HAP-1 (cell line): ENCODE results near the gene CKLF.

Experiments
- DNase-seq, 2 experiments: peaks; one replicate each; pipeline ENCODE4 v3.0.0-alpha.2; 2016 to 2020; ENCODE audit warnings: low spot score in 2 of 2
- H3K27me3 ChIP-seq: fragments of 250-450 bp; sonication (Bioruptor Pico); 2 replicates; pipeline ENCODE4 v1.5.1; 2020; ENCODE audit warnings: low read depth, mild to moderate bottlenecking, moderate library complexity
- H3K36me3 ChIP-seq: fragments of 250-450 bp; sonication (Bioruptor Pico); replicated peaks from 2 replicates; pipeline ENCODE4 v1.5.1; 2020; ENCODE audit warnings: mild to moderate bottlenecking
- H3K4me1 ChIP-seq: fragments of 250-450 bp; sonication (Bioruptor Pico); 2 replicates; pipeline ENCODE4 v1.5.1; 2020; ENCODE audit warnings: mild to moderate bottlenecking
- H3K4me3 ChIP-seq: fragments of 250-450 bp; sonication (Bioruptor Pico); 2 replicates; pipeline ENCODE4 v1.5.1; 2020; ENCODE audit warnings: mild to moderate bottlenecking, moderate library complexity
- H3K9me3 ChIP-seq: fragments of 250-450 bp; sonication (Bioruptor Pico); 2 replicates; pipeline ENCODE4 v1.5.1; 2020; ENCODE audit warnings: mild to moderate bottlenecking, moderate library complexity
- in situ Hi-C: fragments of 300-500 bp; cut with MboI; formaldehyde crosslinking; loops from 3 replicates; pipeline ENCODE4 v1.14.3; 2020; ENCODE audit warnings: low sequenced_read_pairs, inconsistent platforms, mixed read lengths

Gene CKLF

DNA sequence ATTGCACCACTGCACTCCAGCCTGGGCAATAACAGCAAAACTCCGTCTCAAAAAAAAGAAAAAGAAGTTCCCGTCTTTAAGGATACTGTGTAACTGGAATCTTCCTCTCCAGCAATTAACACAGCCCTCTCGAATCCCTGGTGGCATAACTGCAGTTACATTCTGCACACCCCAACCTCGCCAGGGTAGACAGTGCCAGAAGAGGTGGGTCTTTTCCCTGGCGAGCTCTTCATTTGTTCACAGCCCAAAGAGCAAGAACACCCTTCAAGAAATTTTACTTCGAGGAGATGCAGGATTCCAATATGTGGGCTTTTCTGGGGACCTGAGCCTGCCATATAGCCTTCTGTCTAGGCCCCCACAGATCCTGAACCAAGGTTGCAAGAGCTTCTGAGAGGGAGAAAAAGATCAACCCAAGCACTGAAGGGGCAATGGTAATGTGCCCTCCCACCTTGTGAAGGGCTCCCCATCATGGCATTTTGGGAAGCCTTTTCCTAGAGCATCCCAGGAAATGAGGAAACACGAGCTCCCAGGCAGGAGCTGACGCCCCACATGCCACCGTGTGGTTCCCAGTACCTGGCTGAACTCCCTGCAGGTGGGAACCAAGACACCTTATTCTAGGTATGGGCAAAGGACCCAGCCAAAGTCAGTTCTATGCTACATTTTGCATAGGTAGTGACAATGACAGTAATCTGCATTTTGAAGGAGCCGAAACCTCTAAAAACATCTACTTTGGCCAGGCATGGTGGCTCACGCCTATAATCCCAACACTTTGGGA lies 29.4 kb upstream of the CKLF start:
- no peaks in the 10 kb centered on the region for H3K36me3 ChIP-seq
- H3K9me3 ChIP-seq, result no peaks in the 10 kb centered on the region
- no peaks in the 10 kb centered on the region for H3K4me1 ChIP-seq
- no peak for DNase-seq
- in situ Hi-C loops, result no loop called here
- H3K27me3 ChIP-seq, result no peaks in the 10 kb centered on the region
- no peak overlapping the region for H3K4me3 ChIP-seq

DNA sequence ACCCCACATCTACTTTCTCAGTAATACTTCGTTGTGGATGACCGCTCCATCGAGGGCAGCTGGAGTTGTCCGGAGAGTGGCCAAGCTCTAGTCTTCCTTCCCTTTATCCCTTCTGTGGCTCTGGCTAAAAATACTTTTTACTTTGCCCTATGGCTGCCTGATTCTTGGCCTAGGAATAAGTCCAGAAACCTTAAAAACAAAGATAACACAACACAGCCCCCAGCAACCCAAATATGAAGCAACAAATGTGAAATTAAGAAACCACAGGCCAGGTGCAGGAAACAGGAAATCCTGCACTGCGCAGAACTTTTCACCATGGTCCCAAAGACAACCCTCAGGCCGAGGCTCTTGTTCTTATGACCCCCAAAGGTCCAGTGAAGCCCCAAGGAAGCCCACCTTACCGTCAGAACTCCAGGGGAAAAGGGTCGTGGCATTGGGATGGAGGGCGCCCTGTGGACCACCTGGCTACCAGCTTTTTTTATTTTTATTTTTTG lies 28.5 kb upstream of the CKLF start:
- Histone ChIP-seq H3K9me3 (no peaks in the 10 kb centered on the region), H3K4me3 (no peak overlapping the region), H3K27me3 (no peaks in the 10 kb centered on the region), H3K36me3 (peaks cover 3% of the 10 kb centered on the region; the same call in 1 of the 2 replicates), H3K4me1 (no peaks in the 10 kb centered on the region)
- no peak for DNase-seq
- in situ Hi-C loops, result no loop called here

DNA sequence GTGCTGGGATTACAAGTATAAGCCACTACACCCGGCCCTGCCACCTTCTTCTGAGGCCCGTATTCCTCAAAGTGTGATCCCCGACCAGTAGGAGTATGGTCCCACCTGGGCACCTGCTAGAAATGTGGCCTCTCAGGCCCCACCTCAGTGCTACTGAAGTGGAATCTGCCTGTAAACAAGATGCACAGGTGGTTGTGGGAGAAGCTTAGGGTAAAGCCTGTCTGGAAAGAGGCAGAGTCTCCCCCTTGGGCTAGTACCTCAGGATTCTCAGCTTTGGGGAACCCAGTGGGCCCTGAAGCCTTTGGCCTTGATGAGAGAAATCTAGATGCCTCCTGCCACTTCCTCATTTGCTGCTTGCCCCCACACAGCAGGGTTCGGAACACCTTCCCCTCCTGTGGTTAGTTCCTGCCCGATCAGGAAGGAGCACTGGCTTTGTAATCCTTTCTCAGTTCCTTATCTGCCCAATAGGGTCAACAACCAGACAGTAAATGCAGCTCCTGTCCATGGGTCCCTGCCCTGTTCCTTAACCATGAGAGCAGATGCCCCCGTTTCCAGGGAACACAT lies 27.7 kb upstream of the CKLF start:
- no peak for DNase-seq
- no peaks in the 10 kb centered on the region for H3K4me1 ChIP-seq

DNA sequence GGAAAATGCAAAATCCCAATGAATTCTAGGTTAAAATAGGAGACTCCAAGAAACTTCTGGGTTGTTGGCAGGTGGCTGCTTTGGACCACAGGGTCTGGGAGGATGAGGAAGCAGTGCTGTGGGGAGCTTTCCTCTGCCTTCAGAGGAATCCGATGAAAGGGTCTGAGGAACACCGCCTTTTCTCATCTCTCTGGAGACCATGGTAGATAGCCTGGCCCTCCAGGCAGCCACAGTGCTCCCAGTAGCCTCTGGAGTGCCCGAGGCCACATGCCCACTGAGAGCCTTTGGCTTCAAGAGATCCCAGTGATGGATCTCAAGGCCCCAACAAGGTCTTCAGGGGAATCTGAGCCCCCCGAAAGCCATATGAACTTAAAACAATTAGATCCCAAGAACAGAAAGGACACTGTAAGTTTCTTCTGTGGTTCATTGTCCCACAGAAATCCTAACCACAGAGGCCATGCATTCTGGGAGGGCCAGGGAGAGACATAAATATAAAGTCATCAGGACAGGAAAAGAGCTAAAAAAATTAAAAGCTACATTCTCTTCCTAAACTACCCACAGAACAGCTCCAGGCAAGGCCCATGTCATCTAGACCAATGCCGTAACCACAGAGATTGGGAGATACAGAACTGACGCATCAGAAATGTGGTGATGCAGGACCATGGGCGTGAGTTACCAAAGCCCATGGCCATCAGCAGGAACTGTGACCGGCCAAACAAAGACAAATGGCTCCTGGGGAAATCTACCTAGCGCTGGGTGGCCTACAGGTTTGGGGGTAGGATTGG lies 26.8 kb upstream of the CKLF start:
- Histone ChIP-seq H3K4me3 (no peak overlapping the region), H3K27me3 (no peaks in the 10 kb centered on the region), H3K4me1 (no peaks in the 10 kb centered on the region), H3K9me3 (no peaks in the 10 kb centered on the region), H3K36me3 (peaks cover 3% of the 10 kb centered on the region; the same call in 1 of the 2 replicates)
- in situ Hi-C loops, result no loop called here
- no peak for DNase-seq

More for the DNA sequence above, 27.7 kb upstream of the CKLF start:
- H3K36me3 ChIP-seq, result peaks cover 3% of the 10 kb centered on the region; the same call in 1 of the 2 replicates
- no peaks in the 10 kb centered on the region for H3K9me3 ChIP-seq
- H3K4me3 ChIP-seq, result no peak overlapping the region
- no peaks in the 10 kb centered on the region for H3K27me3 ChIP-seq
- in situ Hi-C loops, result no loop called here

DNA sequence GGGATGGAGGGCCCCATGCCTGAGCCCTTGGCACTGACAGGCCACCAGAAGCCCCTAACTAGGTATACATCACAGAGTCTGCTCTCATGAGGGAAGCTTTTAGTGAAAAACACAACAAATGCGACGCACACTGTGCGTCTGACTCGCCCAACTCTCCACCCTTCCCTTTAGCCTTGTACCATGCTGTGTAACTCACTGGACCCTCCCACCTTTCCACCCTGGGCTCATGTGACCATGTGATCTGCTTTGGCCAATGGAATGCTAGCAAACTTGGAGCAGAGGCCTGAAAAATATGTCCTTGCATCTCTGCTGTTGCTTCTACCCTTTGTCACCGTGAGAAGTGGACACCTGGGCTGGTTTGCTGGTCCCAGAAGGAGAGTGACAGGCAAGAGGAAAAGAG lies 24.1 kb upstream of the CKLF start:
- Histone ChIP-seq H3K4me1 (no peaks in the 10 kb centered on the region), H3K27me3 (no peaks in the 10 kb centered on the region), H3K4me3 (no peak overlapping the region), H3K9me3 (no peaks in the 10 kb centered on the region), H3K36me3 (peaks cover 3% of the 10 kb centered on the region; the same call in 1 of the 2 replicates)
- in situ Hi-C loops, result no loop called here
- no peak for DNase-seq

GRCh38 chr16:66529475-66529874 lies 22.9 kb upstream of the CKLF start:
- in situ Hi-C loops, result no loop called here
- no peak overlapping the region for H3K4me3 ChIP-seq
- H3K36me3 ChIP-seq, result peaks cover 3% of the 10 kb centered on the region; the same call in 1 of the 2 replicates
- H3K27me3 ChIP-seq, result no peaks in the 10 kb centered on the region
- DNase-seq, result no peak
- no peaks in the 10 kb centered on the region for H3K9me3 ChIP-seq
- no peaks in the 10 kb centered on the region for H3K4me1 ChIP-seq

DNA sequence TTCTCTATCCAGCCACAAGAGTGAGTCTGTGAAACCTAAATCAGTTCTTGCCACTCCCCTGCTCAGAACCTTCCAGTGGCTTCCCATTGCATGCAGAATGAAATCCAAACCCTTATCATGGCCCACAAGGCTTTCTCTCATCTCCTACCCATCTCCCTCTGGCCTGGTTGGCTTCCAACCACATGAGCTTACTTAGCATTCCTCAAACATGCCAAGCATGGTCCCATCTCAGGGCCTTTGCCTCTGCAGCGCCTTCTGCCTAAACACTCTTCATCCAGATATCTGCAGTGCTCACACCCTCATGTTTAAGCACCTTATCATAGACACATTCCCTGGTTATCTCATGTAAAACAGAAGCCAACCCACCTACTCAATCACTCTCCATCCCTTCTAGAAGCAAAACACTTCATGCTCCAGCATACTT lies 18.0 kb upstream of the CKLF start:
- H3K4me1 ChIP-seq, result no peaks in the 10 kb centered on the region
- in situ Hi-C loops, result no loop called here
- no peak overlapping the region for H3K4me3 ChIP-seq
- no peaks in the 10 kb centered on the region for H3K36me3 ChIP-seq
- no peaks in the 10 kb centered on the region for H3K27me3 ChIP-seq
- no peak for DNase-seq
- no peaks in the 10 kb centered on the region for H3K9me3 ChIP-seq

DNA sequence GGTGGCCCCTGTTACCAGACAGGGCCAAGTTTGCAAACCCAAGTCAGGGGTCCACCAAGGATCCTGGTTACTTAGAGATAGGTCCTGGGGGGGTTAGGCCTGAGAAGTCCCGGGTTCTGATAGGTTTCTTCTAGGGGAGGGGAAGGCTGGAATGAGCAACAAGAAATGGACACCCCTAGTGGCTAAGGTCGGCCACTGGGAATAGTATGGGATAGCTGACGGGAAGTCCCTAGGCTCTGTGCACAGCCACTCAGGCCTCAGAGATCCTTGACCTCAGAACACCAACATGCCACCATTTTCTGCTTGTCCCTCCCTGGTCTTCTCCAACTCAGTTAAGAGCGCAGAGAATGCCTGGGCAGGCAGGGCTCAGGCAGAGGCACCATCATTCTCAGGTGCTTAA lies 15.9 kb upstream of the CKLF start:
- no peak for DNase-seq
- Histone ChIP-seq H3K9me3 (no peaks in the 10 kb centered on the region), H3K27me3 (no peaks in the 10 kb centered on the region), H3K4me3 (no peak overlapping the region), H3K4me1 (peaks cover 2% of the 10 kb centered on the region), H3K36me3 (no peaks in the 10 kb centered on the region)
- in situ Hi-C loops, result no loop called here

DNA sequence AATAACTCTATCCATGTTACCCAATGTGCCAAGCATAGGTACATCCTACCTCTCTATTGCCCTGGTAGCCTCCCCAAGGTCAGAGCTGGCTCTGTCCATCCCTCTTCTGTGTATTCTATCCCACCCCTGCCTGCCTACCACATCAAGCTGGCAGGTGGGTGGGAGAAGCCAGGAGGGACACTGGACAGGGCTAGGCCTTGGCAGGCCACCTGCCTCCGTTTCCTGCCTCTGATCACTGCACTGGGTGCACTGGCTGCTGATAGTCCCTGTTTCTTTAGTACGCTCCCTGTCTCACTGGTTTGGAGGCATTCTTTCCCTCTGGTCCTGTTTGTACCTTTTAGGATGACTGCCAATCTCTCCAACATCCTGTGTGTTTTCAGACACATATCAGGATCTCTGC lies 15.1 kb upstream of the CKLF start:
- Histone ChIP-seq H3K4me1 (peaks cover 8% of the 10 kb centered on the region), H3K9me3 (no peaks in the 10 kb centered on the region), H3K4me3 (no peak overlapping the region), H3K27me3 (no peaks in the 10 kb centered on the region), H3K36me3 (no peaks in the 10 kb centered on the region)
- in situ Hi-C loops, result no loop called here
- DNase-seq, result no peak

GRCh38 chr16:66538910-66539309 lies 13.5 kb upstream of the CKLF start:
- in situ Hi-C loops, result no loop called here
- no peaks in the 10 kb centered on the region for H3K9me3 ChIP-seq
- H3K4me3 ChIP-seq, result no peak overlapping the region
- H3K36me3 ChIP-seq, result no peaks in the 10 kb centered on the region
- H3K4me1 ChIP-seq, result peaks cover 11% of the 10 kb centered on the region
- no peaks in the 10 kb centered on the region for H3K27me3 ChIP-seq
- DNase-seq, result no peak

DNA sequence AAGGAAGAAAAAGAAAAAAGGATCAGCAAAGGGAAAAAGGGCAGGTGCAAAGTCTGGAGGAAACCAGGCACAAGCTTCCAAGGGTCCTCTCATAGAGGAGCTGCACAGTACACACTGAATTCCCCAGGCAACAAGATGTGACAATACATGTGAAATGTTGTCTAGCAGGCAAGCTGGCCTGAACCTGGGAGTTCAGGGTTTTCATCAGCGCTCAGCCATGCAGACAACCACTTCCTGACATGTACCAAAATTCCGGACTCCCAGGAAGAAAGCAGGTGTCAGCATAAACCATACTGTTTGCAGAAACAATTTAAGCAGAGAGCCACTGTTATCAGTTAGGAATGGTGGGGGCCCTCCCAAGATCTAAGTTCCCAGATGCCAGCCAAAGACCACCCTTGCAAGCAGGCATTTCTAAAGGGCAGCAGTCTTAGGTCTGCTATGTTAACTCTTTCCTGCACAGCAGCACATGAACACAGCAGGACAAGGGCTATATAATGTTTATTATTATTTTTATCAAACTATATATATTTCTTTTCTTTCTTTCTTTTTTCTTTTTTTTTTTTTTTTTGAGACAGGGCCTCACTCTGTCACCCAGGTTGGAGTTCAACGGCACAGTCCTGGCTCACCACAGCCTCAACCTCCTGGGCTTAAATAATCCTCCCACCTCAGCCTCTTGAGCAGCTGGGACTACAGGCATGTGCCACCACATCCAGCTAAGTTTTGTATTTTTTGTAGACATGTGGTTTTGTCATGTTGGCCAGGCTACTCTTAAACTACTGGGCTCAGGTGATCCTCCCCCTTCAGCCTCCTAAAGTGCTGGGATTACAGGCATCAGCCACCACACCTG lies 12.5 kb upstream of the CKLF start:
- H3K4me3 ChIP-seq, result no peak overlapping the region
- no peaks in the 10 kb centered on the region for H3K27me3 ChIP-seq
- no peaks in the 10 kb centered on the region for H3K36me3 ChIP-seq
- H3K4me1 ChIP-seq, result peaks cover 11% of the 10 kb centered on the region
- no peaks in the 10 kb centered on the region for H3K9me3 ChIP-seq
- no peak for DNase-seq
- in situ Hi-C loops, result no loop called here

DNA sequence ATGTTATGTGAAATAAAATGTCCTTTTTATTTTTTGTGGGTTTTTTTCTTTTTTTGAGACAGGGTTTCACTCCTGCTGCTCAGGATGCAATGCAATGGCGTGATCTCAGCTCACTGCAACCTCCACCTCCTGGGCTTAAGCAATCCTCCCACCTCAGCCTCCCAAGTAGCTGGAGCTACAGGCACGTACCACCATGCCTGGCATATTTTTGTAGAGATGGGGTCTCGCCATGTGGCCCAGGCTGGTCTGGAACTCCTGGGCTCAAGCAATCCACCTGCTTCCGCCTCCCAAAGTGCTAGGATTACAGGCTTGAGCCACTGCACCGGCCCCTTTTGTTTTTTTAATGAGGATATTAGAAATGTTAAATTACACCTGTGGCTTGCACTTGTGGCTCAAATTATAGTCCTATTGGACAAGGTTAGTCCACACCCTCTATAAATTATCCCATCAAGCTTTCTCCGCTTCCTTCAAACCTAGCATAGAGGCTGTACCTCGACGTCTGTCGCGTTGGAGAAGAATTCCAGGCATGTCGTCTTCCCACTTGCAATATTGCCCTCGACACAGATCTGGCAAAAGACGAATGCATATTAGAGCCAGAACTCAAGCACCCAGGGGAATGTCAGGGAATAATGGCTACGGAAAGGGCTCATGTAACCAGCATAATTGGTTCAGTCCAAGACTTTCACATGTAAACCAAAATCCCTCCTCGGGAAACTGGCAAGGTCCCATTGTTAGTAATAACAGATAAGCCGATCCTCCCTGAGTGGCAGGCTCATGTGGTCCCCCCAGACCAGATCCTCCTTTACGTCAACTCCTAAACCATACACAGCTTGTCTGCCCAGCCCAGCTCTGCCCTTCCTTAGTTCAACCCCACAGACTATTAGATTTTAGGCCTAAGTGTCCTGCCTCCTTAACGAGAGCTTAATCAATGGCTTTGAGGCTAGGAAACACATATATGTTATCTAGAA lies 10.7 kb upstream of the CKLF start:
- Histone ChIP-seq H3K9me3 (no peaks in the 10 kb centered on the region), H3K36me3 (no peaks in the 10 kb centered on the region), H3K4me3 (no peak overlapping the region), H3K27me3 (no peaks in the 10 kb centered on the region), H3K4me1 (peaks cover 11% of the 10 kb centered on the region)
- peak; percentile 21 to 31 for DNase-seq
- in situ Hi-C loops, result no loop called here
